Activated naive CD4-positive, alpha-beta T cell treated with anti-CD3 and anti-CD28 coated beads, Interleukin-2, amount 50 U/mL, for 16 hours (primary cell): ENCODE data around the gene SLC5A11.
"Not testable (repeated sequence)": the region's sequence is repeated elsewhere in the genome, so short reads cannot be mapped to it uniquely, and the experiment has no call there.

Experiments
- DNase-seq: peaks from one replicate; pipeline ENCODE4 v3.0.0-alpha.2; 2020

SLC5A11 gene

GRCh38 chr16:24836836-24837235 is 8.9 kb upstream of the SLC5A11 start:
- DNase-seq: no peak

GRCh38 chr16:24837969-24838368 is 7.8 kb upstream of the SLC5A11 start:
- no peak for DNase-seq

DNA sequence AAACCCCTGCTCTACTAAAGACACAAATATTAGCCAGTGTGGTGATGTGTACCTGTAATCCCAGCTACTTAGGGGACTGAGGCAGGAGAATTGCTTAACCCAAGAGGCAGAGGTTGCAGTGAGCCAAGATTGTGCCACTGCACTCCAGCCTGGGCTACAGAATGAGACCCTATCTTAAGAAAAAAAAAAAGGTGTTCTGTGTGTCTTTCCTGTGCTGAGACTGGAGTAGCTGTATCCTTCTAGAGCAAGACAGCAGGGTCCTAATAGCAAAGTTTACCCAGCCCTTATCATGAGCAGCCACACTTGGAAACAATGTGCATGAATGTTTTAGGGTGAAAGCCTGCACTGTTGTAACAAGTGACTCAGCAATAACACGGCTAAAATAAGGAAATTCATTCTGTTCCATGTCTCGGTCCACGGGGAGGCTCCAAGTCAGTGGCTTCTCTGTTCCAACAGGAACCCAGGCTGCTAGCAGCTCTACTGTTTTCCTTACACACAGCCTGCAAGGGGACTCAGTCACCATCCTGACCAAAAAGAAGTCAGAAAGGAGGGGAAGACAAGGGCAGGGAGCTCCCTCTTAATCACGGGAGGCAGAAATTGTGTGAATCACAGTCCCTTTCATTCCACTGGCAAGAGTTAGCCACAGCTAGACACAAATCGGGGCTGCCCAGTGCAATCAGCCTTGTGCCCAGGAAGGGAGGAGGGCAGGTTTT is 7.1 kb upstream of the SLC5A11 start:
- no peak for DNase-seq

- no peak for DNase-seq
These were observed 6.3 kb upstream of the SLC5A11 start for GRCh38 chr16:24839347-24839972.

GRCh38 chr16:24841291-24841690 is 4.5 kb upstream of the SLC5A11 start:
- DNase-seq: no peak

DNA sequence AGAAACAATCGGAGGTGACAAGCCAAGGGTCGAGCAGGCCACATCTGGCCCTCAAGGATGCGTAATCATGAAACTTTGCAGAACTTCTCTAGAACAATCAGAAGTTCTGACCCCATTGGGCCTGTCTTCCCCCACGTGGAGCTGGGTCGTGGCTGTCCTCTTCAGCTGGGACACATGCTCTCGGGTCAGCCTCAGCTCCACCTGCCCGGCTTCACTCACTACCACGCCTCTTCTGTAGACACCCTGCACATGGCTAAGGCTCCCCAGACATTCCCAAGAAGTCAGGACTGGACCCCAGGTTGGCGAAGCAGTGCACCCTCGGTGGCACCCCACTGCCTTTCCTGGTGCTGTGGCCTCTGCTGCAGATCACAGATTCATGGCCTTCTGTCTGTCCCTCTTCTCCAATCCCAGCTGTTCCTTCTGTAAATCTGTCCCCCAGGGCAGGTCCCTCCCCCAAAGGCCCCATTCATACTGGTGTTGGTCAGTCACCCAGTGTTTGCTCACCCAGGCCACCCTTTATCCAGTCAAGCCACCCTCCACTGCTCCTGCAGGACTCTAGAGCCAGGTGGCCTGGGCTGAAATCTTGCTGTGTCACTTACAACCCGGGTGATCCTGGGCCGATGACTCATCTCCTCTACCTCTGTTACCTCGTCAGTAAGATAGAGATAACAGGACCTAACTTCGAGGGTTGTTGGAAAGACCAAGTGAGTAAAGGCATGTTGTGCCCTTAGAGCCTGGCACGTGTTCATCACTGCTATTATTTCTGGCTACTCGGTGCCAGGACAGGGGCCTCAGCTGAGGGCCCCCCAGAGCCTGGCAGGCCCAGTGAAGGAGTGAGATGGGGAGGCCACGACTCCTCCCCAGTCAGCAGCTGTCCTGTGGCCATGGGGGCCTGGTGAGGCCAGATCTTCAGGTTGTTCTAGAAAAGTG is 1.4 kb upstream of the SLC5A11 start:
- no peak for DNase-seq

GRCh38 chr16:24845031-24845365 is 765 bp upstream of the SLC5A11 start:
- DNase-seq: not testable (repeated sequence)

- no peak for DNase-seq
These were observed 990 bp downstream of the SLC5A11 start for GRCh38 chr16:24846548-24847357.

GRCh38 chr16:24847358-24847664 is 1.5 kb downstream of the SLC5A11 start:
- DNase-seq: no peak

- no peak for DNase-seq
These were observed 2.3 kb downstream of the SLC5A11 start for GRCh38 chr16:24848065-24848464.

GRCh38 chr16:24849641-24850040 is 3.9 kb downstream of the SLC5A11 start:
- DNase-seq: no peak

DNA sequence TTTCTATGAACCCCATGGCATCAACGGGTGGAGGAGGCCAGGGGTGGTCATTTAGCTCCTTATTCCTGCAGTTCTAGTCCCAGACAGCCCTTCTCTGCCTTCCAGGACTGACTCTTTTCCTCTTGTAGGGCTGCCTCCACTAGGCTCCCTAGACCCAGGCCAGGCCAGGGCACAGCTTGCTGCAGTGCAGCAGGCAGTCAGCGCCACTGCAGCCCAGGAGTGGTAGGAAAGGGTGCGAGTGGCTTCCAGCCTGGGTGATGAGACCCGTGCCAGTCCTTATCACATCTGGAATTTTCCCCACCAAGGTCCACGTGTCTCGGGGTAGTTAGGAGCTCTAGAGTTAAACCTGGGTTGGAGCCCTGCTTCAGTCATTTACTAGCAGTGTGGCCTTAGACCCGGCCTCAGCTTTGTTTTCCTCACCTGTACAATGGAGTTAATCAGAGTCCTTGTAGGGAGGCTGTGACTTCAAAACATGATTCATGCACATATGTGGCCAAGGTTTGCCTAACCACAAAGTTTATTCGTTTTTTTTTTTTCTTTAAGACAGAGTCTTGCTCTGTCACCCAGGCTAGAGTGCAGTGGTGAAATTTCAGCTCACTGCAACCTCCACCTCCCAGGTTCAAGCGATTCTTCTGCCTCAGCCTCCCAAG is 4.7 kb downstream of the SLC5A11 start:
- no peak for DNase-seq

GRCh38 chr16:24851700-24852099 is 5.9 kb downstream of the SLC5A11 start:
- DNase-seq: no peak

- no peak for DNase-seq
These were observed 6.5 kb downstream of the SLC5A11 start for GRCh38 chr16:24852281-24852721.

- DNase-seq: no peak
These were observed 7.5 kb downstream of the SLC5A11 start for GRCh38 chr16:24853169-24853824.

DNA sequence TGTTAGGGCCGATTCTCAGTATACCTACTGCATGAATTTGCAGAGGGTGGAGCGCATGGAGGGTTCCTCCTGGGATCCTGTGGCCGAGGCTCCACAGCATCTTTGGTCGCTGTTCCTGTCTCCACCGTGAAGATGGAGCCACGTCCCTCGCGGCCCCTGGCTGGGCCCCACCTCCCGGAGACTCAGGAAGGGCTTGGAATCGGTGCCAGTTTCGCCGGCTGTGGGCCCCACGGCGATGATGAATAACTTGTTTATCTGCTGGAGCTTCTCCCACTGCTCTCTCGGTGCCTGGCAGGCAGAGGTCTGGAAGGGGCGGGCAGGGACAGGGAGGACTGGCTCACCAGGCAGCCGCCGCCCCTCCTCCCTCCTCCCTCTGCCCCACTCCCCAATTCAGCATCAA is 8.1 kb downstream of the SLC5A11 start:
- no peak for DNase-seq

- no peak for DNase-seq
These were observed 8.9 kb downstream of the SLC5A11 start for GRCh38 chr16:24854607-24855171.

- DNase-seq: no peak
These were observed 9.9 kb downstream of the SLC5A11 start for GRCh38 chr16:24855678-24856077.

GRCh38 chr16:24856871-24857270 is 11.1 kb downstream of the SLC5A11 start:
- not testable (repeated sequence) for DNase-seq

DNA sequence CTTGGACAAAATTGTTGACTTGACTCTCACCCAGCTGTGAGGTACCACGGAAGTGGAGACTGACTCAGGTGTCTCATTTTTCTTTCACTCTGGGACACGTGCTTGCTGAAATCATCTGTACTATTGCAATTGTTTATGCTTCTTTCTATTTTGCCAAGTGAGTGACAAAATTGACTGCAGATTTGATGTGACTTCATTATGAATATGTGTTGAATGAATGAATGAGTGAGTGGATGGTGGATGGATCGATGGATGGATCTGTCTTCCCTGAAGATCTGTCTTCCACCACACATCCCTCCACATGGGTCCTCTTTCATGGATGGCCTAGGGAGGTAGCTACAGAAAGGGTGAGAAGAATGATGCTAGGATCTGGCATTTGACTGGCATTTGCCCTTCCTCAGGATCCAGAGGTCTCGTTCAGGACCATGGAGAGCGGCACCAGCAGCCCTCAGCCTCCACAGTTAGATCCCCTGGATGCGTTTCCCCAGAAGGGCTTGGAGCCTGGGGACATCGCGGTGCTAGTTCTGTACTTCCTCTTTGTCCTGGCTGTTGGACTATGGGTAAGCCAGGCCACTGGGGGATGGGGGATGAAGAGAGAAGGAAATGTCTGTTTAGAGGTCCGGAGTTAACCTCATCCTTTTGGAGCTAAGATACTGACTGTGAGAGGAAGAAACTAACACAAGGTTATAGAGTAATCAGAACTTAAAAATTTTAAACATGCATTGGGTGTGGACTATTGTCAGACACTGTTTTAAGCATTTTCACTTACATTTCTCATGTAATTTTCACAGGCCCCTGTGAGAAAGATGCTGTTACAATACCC is 12.7 kb downstream of the SLC5A11 start:
- DNase-seq: peak; percentile 46

- DNase-seq: no peak
These were observed 15.7 kb downstream of the SLC5A11 start for GRCh38 chr16:24861461-24861860.
